GM12878 (cell line): Measurements from ENCODE around the gene GTSE1. TPM values are rescaled to one million over a fixed set of nuclear protein-coding genes. Genes with fewer than 3 reads are reported as not detected.

ENCODE experiments used
- ATAC-seq: fragments of 200-7000 bp; cut with Tn5 transposase; 3 replicates; pipeline ENCODE4 v1.9.1; 2020; ENCODE audit warnings: mild to moderate bottlenecking, moderate library complexity
- BruUV-seq: library from RNA; stranded (reverse); fragments of 400-500 nt; replicated peaks from 2 replicates; lab custom pipeline; 2021; lab: Mats Ljungman, UMichigan
- CTCF ChIA-PET: fragments of 300-600 bp; sonication (Branson Sonifier 250); formaldehyde crosslinking; extraction: SDS; loops from one replicate; lab custom pipeline; 2021; ENCODE audit warnings: inconsistent platforms; lab: Yijun Ruan, JAX
- POLR2A ChIA-PET: fragments of 350-600 bp; formaldehyde crosslinking; extraction: SDS; loops from one replicate; lab custom pipeline; 2021; ENCODE audit warnings: inconsistent platforms; lab: Charles Lee
- RAD21 ChIA-PET: fragments of 300-600 bp; sonication (Branson Sonifier 250); formaldehyde crosslinking; loops from one replicate; lab custom pipeline; 2023; ENCODE audit warnings: antibody characterized with exemption; ENCODE audit not compliant: unreplicated experiment; lab: Charles Lee
- SMC1A ChIA-PET: fragments of 300-600 bp; sonication (Branson Sonifier 250); formaldehyde crosslinking; loops from one replicate; lab custom pipeline; 2023; ENCODE audit not compliant: unreplicated experiment, uncharacterized antibody; lab: Charles Lee
- DNase-seq: peaks from one replicate; pipeline ENCODE4 v3.0.0-alpha.2; 2011; ENCODE audit warnings: low read depth, low spot score
- FAIRE-seq: peaks from 3 replicates; lab custom pipeline; 2011; peaks lifted over from hg19 to GRCh38; lab: Jason Lieb, UNC
- H2AFZ ChIP-seq: 2 replicates; pipeline ENCODE4 v1.6.0; 2011; ENCODE audit warnings: low read depth, low read length, control low read depth; ENCODE audit not compliant: control insufficient read depth
- H3K27ac ChIP-seq: 2 replicates; pipeline ENCODE4 v1.5.1; 2011; ENCODE audit warnings: control low read depth; ENCODE audit not compliant: control insufficient read depth, insufficient read depth
- H3K27me3 ChIP-seq, 2 experiments: replicated peaks in 1 of 2; 2 replicates each; pipeline versions ENCODE4 v1.6.0 to v1.6.1; 2011; ENCODE audit warnings: low read length in 1 of 2; ENCODE audit not compliant: control insufficient read depth in 2 of 2, insufficient read depth in 2 of 2
- H3K36me3 ChIP-seq, 2 experiments: 2 replicates each; pipeline ENCODE4 v1.5.1; 2011; ENCODE audit warnings: low read length in 1 of 2; ENCODE audit not compliant: control insufficient read depth in 2 of 2, insufficient read depth in 2 of 2
- H3K4me1 ChIP-seq: 2 replicates; pipeline ENCODE4 v1.6.1; 2011; ENCODE audit warnings: mild to moderate bottlenecking, low read length, moderate library complexity, mixed read lengths; ENCODE audit not compliant: control insufficient read depth, insufficient read depth
- H3K4me2 ChIP-seq: 2 replicates; pipeline ENCODE4 v1.6.0; 2011; ENCODE audit warnings: control low read depth; ENCODE audit not compliant: control insufficient read depth, insufficient read depth
- H3K4me3 ChIP-seq: fragments of 200-600 bp; sonication (generic); 2 replicates; pipeline ENCODE4 v1.5.1; 2016
- H3K79me2 ChIP-seq: 2 replicates; pipeline ENCODE4 v1.6.0; 2011; ENCODE audit warnings: low read length; ENCODE audit not compliant: control insufficient read depth, insufficient read depth
- H3K9ac ChIP-seq: 2 replicates; pipeline ENCODE4 v1.8.0; 2011; ENCODE audit warnings: low read length, control low read depth, mixed read lengths; ENCODE audit not compliant: control insufficient read depth, insufficient read depth
- H3K9me3 ChIP-seq: replicated peaks from 3 replicates; pipeline ENCODE4 v1.5.1; 2011; ENCODE audit warnings: mild to moderate bottlenecking, low read length; ENCODE audit not compliant: control insufficient read depth, insufficient read depth
- H4K20me1 ChIP-seq: 2 replicates; pipeline ENCODE4 v1.6.0; 2011; ENCODE audit not compliant: control insufficient read depth, insufficient read depth
- CEBPB ChIP-seq, 2 experiments: fragments of 150-350 bp in 1 of 2; IDR thresholded peaks; 2 replicates each; pipeline ENCODE4 v1.6.1; 2012 to 2014; ENCODE audit warnings: low read depth in 2 of 2, low read length in 2 of 2, borderline replicate concordance in 1 of 2, inconsistent platforms in 1 of 2
- CREB1 ChIP-seq: IDR thresholded peaks from 2 replicates; pipeline ENCODE4 v1.6.1; 2012; ENCODE audit warnings: low read depth, mild to moderate bottlenecking, inconsistent platforms
- E4F1 ChIP-seq: fragments of 450-650 bp; IDR thresholded peaks from 2 replicates; pipeline ENCODE4 v1.6.1; 2018; ENCODE audit warnings: borderline replicate concordance, mild to moderate bottlenecking; ENCODE audit not compliant: partially characterized antibody
- EGR1 ChIP-seq, 2 experiments: IDR thresholded peaks; 1 replicate in 1 of 2; 2 replicates in 1 of 2; pipeline ENCODE4 v1.6.1; 2011 to 2012; ENCODE audit warnings: low read depth in 2 of 2, low read length in 2 of 2, borderline replicate concordance in 1 of 2, mild to moderate bottlenecking in 1 of 2, moderate library complexity in 1 of 2
- HDAC6 ChIP-seq: fragments of 200-600 bp; sonication (generic); IDR thresholded peaks from one replicate; pipeline ENCODE4 v1.8.0; 2017; ENCODE audit warnings: antibody characterized with exemption; ENCODE audit not compliant: unreplicated experiment
- JUNB ChIP-seq: IDR thresholded peaks from 2 replicates; pipeline ENCODE4 v1.6.1; 2016; ENCODE audit warnings: antibody characterized with exemption, mild to moderate bottlenecking
- NFYA ChIP-seq: IDR thresholded peaks from 2 replicates; pipeline ENCODE4 v1.6.1; 2011; ENCODE audit warnings: low read depth, mild to moderate bottlenecking, low read length, improper control_type of control experiment, borderline replicate concordance
- NR2C1 ChIP-seq: fragments of 450-650 bp; IDR thresholded peaks from 2 replicates; pipeline ENCODE4 v1.6.1; 2017; ENCODE audit warnings: antibody characterized with exemption, mild to moderate bottlenecking, moderate library complexity
- POLR2AphosphoS2 ChIP-seq: IDR thresholded peaks from 2 replicates; pipeline ENCODE4 v1.6.1; 2011; ENCODE audit warnings: low read depth, mild to moderate bottlenecking, low read length, improper control_type of control experiment, moderate library complexity
- RB1 ChIP-seq: fragments of 450-650 bp; formaldehyde crosslinking; IDR thresholded peaks from 2 replicates; pipeline ENCODE4 v1.6.1; 2017; ENCODE audit warnings: mild to moderate bottlenecking, borderline replicate concordance
- RELA ChIP-seq: fragments of 450-650 bp; IDR thresholded peaks from 2 replicates; pipeline ENCODE4 v1.8.0; 2014; ENCODE audit warnings: borderline replicate concordance; ENCODE audit not compliant: partially characterized antibody
- RELB ChIP-seq: fragments of 450-650 bp; IDR thresholded peaks from 2 replicates; pipeline ENCODE4 v1.6.1; 2017; ENCODE audit warnings: low read depth, mild to moderate bottlenecking, moderate library complexity
- SMARCA5 ChIP-seq: fragments of 450-650 bp; IDR thresholded peaks from 2 replicates; pipeline ENCODE4 v1.6.1; 2017; ENCODE audit warnings: mild to moderate bottlenecking
- SREBF1 ChIP-seq: IDR thresholded peaks from 2 replicates; pipeline ENCODE4 v1.6.1; 2012; ENCODE audit warnings: mild to moderate bottlenecking, low read length
- STAT1 ChIP-seq: fragments of 450-650 bp; conservative IDR thresholded peaks from 2 replicates; pipeline ENCODE4 v1.6.1; 2014; ENCODE audit warnings: antibody characterized with exemption, mild to moderate bottlenecking
- TARDBP ChIP-seq: IDR thresholded peaks from 2 replicates; pipeline ENCODE4 v1.6.1; 2016; ENCODE audit warnings: borderline replicate concordance
- TCF3 ChIP-seq: IDR thresholded peaks from 2 replicates; pipeline ENCODE4 v1.6.1; 2012; ENCODE audit warnings: low read depth, mild to moderate bottlenecking, low read length, borderline replicate concordance; ENCODE audit not compliant: insufficient read depth
- ZNF24 ChIP-seq: fragments of 450-650 bp; IDR thresholded peaks from 2 replicates; pipeline ENCODE4 v1.6.1; 2017; ENCODE audit warnings: antibody characterized with exemption, mild to moderate bottlenecking
- WGBS: methylation state at CpG from one replicate; pipeline ENCODE4 v1.1.6; 2016; ENCODE audit warnings: low lambda C conversion rate; ENCODE audit not compliant: insufficient replicate concordance, insufficient coverage; ENCODE audit errors: missing lambda C conversion rate; 5-methylcytosine and 5-hydroxymethylcytosine counted together
- in situ Hi-C: fragments of 300-500 bp; cut with MboI; formaldehyde crosslinking; loops from 9 replicates; pipeline ENCODE4 v1.14.3; 2018; ENCODE audit warnings: mixed read lengths
- intact Hi-C: fragments of 100-400 bp; cut with micrococcal nuclease; formaldehyde crosslinking; loops from one replicate; pipeline ENCODE4 v1.14.2; 2022; ENCODE audit not compliant: unreplicated experiment
- polyA plus RNA-seq, 11 experiments: library from polyadenylated mRNA; depleted of rRNA in 4 of 11; unstranded in 6 of 11; stranded (reverse) in 5 of 11; fragments of >200 nt; fragmentation: Nextera tagmentation in 4 of 11; fragmentation: Illumina TruSeq in 1 of 11; extraction: Ambion mirVana in 4 of 11; extraction: Trizol in 1 of 11; gene quantifications; 1 replicate in 1 of 11; 2 replicates in 10 of 11; pipeline versions ENCODE4 v1.2.1 to v1.2.3, GENCODE V29; 2011 to 2016; ENCODE audit warnings: inconsistent platforms in 2 of 11, missing spikeins in 2 of 11, low read depth in 1 of 11
- total RNA-seq, 4 experiments: library from RNA; depleted of rRNA in 3 of 4; stranded (reverse); fragments of >200 nt in 3 of 4; fragmentation: Illumina TruSeq in 1 of 4; extraction: Trizol in 1 of 4; gene quantifications; 2 replicates each; pipeline versions ENCODE4 v1.2.1 to v1.2.3, GENCODE V29; 2013 to 2021

GTSE1 gene
- total and polyA plus RNA-seq, 10 of the 15 experiments (the other 5 are each of a cell fraction or from before 2014, with no cell fraction given), result 6.6 to 46.2 (median 32.3) TPM

DNA sequence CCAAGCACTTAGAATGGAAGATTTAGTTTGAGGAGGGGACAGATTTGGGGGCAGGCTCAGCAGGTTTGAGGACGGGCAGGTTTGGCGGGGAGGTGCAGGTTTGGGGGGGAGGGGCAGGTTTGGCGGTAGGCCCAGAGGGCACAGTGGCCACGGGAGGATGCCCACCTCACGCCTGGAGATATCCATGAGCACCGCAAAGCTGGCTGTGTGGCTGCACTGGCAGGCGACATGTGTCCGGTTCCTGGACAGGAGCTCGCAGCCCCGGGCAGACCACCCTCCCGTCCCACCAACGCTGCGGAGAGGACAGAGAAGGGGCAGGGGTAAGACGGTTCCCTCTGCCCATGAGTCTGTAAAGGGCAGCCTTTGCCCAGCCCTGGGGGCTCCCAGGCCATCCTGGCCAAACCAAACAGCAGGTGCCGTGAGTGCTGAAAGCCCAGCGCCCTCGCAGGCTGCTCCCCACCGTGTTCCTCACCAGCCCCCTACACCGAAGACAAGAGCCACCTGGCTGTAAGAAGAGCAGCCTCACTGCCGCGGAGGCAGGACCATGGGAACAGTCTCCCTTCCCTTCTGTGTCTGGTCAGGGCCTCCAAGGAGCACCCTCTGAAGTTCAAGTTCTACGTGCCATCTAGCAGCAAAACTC lies 81.9 kb downstream of the GTSE1 start:
- ChIA-PET SMC1A (no interaction called here), RAD21 (no interaction called here), CTCF (no interaction called here), POLR2A (no interaction called here)
- in situ Hi-C loops (no loop called here), intact Hi-C loops (no loop called here)
- H3K9ac ChIP-seq, result no peak overlapping the region
- BruUV-seq, result no TSS peak
- no peaks in the 10 kb centered on the region for H3K36me3 ChIP-seq
- H3K79me2 ChIP-seq, result no peaks in the 10 kb centered on the region
- H3K4me3 ChIP-seq, result no peak overlapping the region
- no peak for DNase-seq
- ATAC-seq, result no peak
- H3K4me1 ChIP-seq, result peaks cover 6% of the 10 kb centered on the region
- no peak overlapping the region for H3K4me2 ChIP-seq
- WGBS, result 67% methylated on average over 22 of the region's 22 CpGs
- H4K20me1 ChIP-seq, result no peaks in the 10 kb centered on the region
- H3K27ac ChIP-seq, result no peak overlapping the region
- H2AFZ ChIP-seq, result no peak overlapping the region
- no peak for FAIRE-seq
- H3K27me3 ChIP-seq, result no peaks in the 10 kb centered on the region
- peaks cover 3% of the 10 kb centered on the region; the same call in 2 of the 3 replicates for H3K9me3 ChIP-seq
- TF ChIP-seq SREBF1 (no peak), HDAC6 (no peak), RELA (no peak), SMARCA5 (no peak), POLR2AphosphoS2 (no peak), NFYA (no peak), JUNB (no peak), ZNF24 (no peak), NR2C1 (no peak), E4F1 (no peak), RELB (no peak), TARDBP (no peak), STAT1 (no peak), CEBPB (IDR thresholded peaks at IDR 0.05; ENCODE audit: borderline replicate concordance in 1 of 2, low read depth in 2 of 2, low read length in 2 of 2) (no peak), TCF3 (no peak), EGR1 (IDR thresholded peaks at IDR 0.05; ENCODE audit: borderline replicate concordance in 1 of 2, low read depth in 2 of 2, low read length in 2 of 2) (no peak), RB1 (no peak), CREB1 (no peak)
- TF ChIP-seq, all 136 proteins: peak for 0
